Osteoblast (primary cell): Measurements from ENCODE around the gene ZNRF2. TPM values are rescaled to one million over a fixed set of nuclear protein-coding genes. Genes with fewer than 3 reads are reported as not detected.

Source experiments
- DNase-seq: peaks from one replicate; pipeline ENCODE4 v3.0.0; 2011; ENCODE audit warnings: low spot score, mixed read lengths; ENCODE audit not compliant: insufficient read length; ENCODE audit errors: missing footprints
- H2AFZ ChIP-seq: 2 replicates; pipeline ENCODE4 v1.6.0; 2011; ENCODE audit warnings: mild to moderate bottlenecking, low read length
- H3K27ac ChIP-seq: 2 replicates; pipeline ENCODE4 v1.5.1; 2011; ENCODE audit warnings: mild to moderate bottlenecking, low read depth, low read length, moderate library complexity
- H3K27me3 ChIP-seq: 2 replicates; pipeline ENCODE4 v1.6.0; 2012; ENCODE audit warnings: mild to moderate bottlenecking, control low read depth, inconsistent platforms, low read length, moderate library complexity; ENCODE audit not compliant: insufficient read depth
- H3K36me3 ChIP-seq: 2 replicates; pipeline ENCODE4 v1.5.1; 2011; ENCODE audit warnings: mild to moderate bottlenecking, low read length, control low read depth, moderate library complexity; ENCODE audit not compliant: insufficient read depth
- H3K4me1 ChIP-seq: 2 replicates; pipeline ENCODE4 v1.5.1; 2011; ENCODE audit warnings: mild to moderate bottlenecking, low read length, control low read depth, moderate library complexity; ENCODE audit not compliant: insufficient read depth
- H3K4me2 ChIP-seq: 2 replicates; pipeline ENCODE4 v1.6.0; 2011; ENCODE audit warnings: mild to moderate bottlenecking, low read length; ENCODE audit not compliant: insufficient read depth
- H3K4me3 ChIP-seq: fragments of 200-600 bp; sonication (generic); 3 replicates; pipeline ENCODE4 v1.5.1; 2012; ENCODE audit warnings: mild to moderate bottlenecking, low read length, inconsistent platforms; ENCODE audit not compliant: insufficient read depth
- H3K79me2 ChIP-seq: 2 replicates; pipeline ENCODE4 v1.6.0; 2012; ENCODE audit warnings: mild to moderate bottlenecking, low read length, control low read depth, inconsistent platforms; ENCODE audit not compliant: insufficient read depth
- H3K9me3 ChIP-seq: 2 replicates; pipeline ENCODE4 v1.5.1; 2011; ENCODE audit warnings: low read depth, low read length, control low read depth
- H4K20me1 ChIP-seq: 2 replicates; pipeline ENCODE4 v1.6.0; 2012; ENCODE audit warnings: mild to moderate bottlenecking, low read length, control low read depth; ENCODE audit not compliant: insufficient read depth
- total RNA-seq: library from RNA; depleted of rRNA; stranded (reverse); fragments of >200 nt; gene quantifications from 2 replicates; pipeline ENCODE4 v1.2.3, GENCODE V29; 2012
- TF ChIP-seq, protein P1 (sequence below): IDR thresholded peaks from 2 replicates; pipeline ENCODE4 v1.5.1; 2011; ENCODE audit warnings: mild to moderate bottlenecking, low read depth, low read length, moderate library complexity; ENCODE audit errors: extremely low read depth

The ZNRF2 gene
- total RNA-seq, 1 donor = 12.7 TPM

DNA sequence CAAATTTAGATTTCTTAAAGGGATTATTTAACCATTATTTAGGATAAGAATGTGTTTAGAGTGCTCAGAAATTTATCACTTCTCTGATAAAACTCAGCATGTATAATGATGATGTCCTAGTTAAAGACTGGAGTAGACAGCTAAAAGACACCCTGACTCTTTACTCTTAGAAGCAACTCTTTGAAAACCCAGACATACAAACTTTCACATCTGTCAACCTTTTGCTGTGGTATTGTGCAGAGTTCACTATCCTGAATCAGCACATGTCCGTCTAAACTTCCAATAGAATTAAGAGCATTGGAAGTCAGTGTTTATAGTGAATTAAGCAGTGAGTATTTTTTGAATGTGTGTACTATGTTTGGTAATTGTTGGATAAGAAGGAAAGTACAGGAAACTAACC, 24.9 kb downstream of the ZNRF2 start:
- H3K27ac ChIP-seq = no peak overlapping the region
- no peak for DNase-seq
- H3K4me1 ChIP-seq = no peaks in the 10 kb centered on the region
- H2AFZ ChIP-seq = no peak overlapping the region
- H3K36me3 ChIP-seq = no peaks in the 10 kb centered on the region
- no peaks in the 10 kb centered on the region for H4K20me1 ChIP-seq
- peaks cover 12% of the 10 kb centered on the region for H3K79me2 ChIP-seq
- no peaks in the 10 kb centered on the region for H3K9me3 ChIP-seq
- H3K27me3 ChIP-seq = no peaks in the 10 kb centered on the region
- H3K4me3 ChIP-seq = no peak overlapping the region
- H3K4me2 ChIP-seq = no peak overlapping the region
- TF ChIP-seq, protein P1, sequence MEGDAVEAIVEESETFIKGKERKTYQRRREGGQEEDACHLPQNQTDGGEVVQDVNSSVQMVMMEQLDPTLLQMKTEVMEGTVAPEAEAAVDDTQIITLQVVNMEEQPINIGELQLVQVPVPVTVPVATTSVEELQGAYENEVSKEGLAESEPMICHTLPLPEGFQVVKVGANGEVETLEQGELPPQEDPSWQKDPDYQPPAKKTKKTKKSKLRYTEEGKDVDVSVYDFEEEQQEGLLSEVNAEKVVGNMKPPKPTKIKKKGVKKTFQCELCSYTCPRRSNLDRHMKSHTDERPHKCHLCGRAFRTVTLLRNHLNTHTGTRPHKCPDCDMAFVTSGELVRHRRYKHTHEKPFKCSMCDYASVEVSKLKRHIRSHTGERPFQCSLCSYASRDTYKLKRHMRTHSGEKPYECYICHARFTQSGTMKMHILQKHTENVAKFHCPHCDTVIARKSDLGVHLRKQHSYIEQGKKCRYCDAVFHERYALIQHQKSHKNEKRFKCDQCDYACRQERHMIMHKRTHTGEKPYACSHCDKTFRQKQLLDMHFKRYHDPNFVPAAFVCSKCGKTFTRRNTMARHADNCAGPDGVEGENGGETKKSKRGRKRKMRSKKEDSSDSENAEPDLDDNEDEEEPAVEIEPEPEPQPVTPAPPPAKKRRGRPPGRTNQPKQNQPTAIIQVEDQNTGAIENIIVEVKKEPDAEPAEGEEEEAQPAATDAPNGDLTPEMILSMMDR = no peak

DNA sequence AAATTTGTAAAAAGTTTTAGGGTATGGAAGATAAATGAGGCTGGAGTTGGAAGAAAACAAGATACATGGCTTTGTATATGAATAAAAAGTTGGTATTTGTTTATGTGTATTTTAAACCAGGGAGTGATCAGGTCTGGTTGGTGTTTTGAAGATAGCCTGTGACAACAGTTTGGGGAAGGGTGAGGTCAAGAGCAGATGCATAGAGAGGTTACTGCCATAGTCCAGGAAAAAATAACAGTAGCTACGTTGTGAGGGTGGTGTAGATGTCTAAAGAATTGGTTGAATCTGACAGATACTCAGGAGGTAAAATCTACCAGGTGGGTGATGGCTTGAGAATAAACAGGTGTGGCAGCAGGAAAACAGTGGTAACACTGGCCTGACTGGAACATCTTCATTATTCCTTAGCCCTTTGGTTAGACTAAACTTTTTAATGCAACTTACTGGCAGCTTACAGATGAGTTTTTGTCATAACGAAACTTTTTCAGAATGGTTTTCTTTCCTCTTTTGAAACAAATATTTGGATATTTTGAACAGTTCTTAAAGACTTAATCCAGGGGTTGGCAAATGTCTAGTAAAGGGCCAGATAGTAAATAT, 25.5 kb downstream of the ZNRF2 start:
- H3K36me3 ChIP-seq = no peaks in the 10 kb centered on the region
- H3K4me1 ChIP-seq = no peaks in the 10 kb centered on the region
- H3K27me3 ChIP-seq = no peaks in the 10 kb centered on the region
- TF ChIP-seq, protein P1 = no peak
- H3K4me3 ChIP-seq = no peak overlapping the region
- no peak for DNase-seq
- H3K79me2 ChIP-seq = peaks cover 12% of the 10 kb centered on the region
- no peak overlapping the region for H2AFZ ChIP-seq
- H3K9me3 ChIP-seq = no peaks in the 10 kb centered on the region
- H3K4me2 ChIP-seq = no peak overlapping the region
- H4K20me1 ChIP-seq = no peaks in the 10 kb centered on the region
- no peak overlapping the region for H3K27ac ChIP-seq

DNA sequence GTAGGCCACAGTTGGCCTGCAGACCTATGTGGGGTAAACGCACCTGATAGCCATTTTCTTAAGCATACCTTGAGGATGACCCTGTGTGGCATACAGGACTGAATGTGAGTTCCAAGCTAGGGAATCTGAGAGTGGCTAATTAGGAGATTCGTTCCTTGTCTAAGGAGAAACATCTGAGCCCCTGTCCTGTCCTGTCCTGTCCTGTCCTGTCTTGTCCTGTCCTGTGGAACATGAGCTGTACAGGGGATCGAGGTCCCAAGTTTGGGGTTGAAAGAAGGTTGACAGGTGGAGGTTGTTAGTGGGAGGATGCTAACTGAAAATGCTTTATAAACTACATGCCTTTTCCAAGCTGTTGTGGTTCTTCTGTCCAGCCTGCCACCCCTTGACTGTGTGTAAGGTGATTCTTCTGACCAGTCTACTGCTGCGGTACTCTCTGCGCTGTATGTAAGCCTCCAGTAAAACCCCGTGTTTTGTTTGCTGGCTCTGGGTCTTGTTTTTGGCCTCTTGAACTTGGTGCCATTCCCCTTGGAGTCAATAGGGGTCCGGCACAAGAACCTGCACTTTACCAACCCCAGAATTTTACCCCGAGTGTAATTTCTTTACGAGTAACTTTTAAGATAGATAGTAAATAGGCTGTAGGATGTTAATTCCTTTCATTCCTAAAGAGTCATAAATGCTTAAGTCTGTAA, 26.4 kb downstream of the ZNRF2 start:
- Histone ChIP-seq H3K4me3 (no peak overlapping the region), H3K36me3 (no peaks in the 10 kb centered on the region), H3K27me3 (no peaks in the 10 kb centered on the region), H3K4me1 (no peaks in the 10 kb centered on the region), H3K79me2 (peaks cover 14% of the 10 kb centered on the region), H3K9me3 (no peaks in the 10 kb centered on the region), H2AFZ (no peak overlapping the region), H3K4me2 (no peak overlapping the region), H4K20me1 (no peaks in the 10 kb centered on the region), H3K27ac (no peak overlapping the region)
- no peak for DNase-seq
- TF ChIP-seq, protein P1 = no peak

DNA sequence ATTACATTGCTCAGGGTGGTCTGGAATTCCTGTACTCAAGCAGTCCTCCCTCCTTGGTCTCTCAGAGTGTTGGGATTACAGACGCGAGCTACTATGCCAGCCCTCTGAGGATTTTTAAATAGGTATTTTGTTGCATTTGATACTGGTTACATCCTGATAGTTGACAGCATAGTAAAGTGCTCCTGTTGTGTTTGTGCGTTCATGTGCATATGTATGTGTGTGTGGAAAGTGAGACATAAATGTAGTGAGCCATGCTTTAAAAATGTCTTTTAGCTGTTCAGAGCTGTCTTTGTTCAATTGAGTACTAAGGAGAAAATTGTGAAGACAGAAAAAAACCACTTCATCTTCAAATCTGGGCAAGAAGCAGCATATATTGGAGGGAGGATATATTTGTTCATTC, 27.8 kb downstream of the ZNRF2 start:
- TF ChIP-seq, protein P1 = no peak

More for the DNA sequence above, 27.8 kb downstream of the ZNRF2 start:
- Histone ChIP-seq H3K9me3 (no peaks in the 10 kb centered on the region), H3K4me1 (no peaks in the 10 kb centered on the region), H3K27me3 (no peaks in the 10 kb centered on the region), H3K4me2 (no peak overlapping the region), H3K4me3 (no peak overlapping the region), H3K79me2 (peaks cover 13% of the 10 kb centered on the region), H2AFZ (no peak overlapping the region), H4K20me1 (no peaks in the 10 kb centered on the region), H3K27ac (no peak overlapping the region), H3K36me3 (no peaks in the 10 kb centered on the region)
- DNase-seq = no peak
